NT2/D1 (cell line): ENCODE results near the gene USP21.

Source experiments
- DNase-seq: peaks from one replicate; pipeline ENCODE4 v3.0.0-alpha.2; 2011; ENCODE audit warnings: low read depth, low spot score
- H3K27me3 ChIP-seq: 2 replicates; pipeline ENCODE4 v1.6.0; 2011; ENCODE audit warnings: mild to moderate bottlenecking; ENCODE audit not compliant: insufficient read length, insufficient read depth
- H3K36me3 ChIP-seq: 2 replicates; pipeline ENCODE4 v1.6.1; 2011; ENCODE audit warnings: mild to moderate bottlenecking, low read length, mixed read lengths; ENCODE audit not compliant: insufficient read depth, insufficient read length
- H3K4me1 ChIP-seq: 2 replicates; pipeline ENCODE4 v1.5.1; 2011; ENCODE audit not compliant: insufficient read depth, insufficient read length
- H3K4me3 ChIP-seq: 2 replicates; pipeline ENCODE4 v1.5.1; 2011; ENCODE audit warnings: low read depth; ENCODE audit not compliant: insufficient read length
- H3K9ac ChIP-seq: 2 replicates; pipeline ENCODE4 v1.6.0; 2011; ENCODE audit warnings: low read depth; ENCODE audit not compliant: insufficient read length
- H3K9me3 ChIP-seq: 2 replicates; pipeline ENCODE4 v1.5.1; 2011; ENCODE audit warnings: mild to moderate bottlenecking, low read length; ENCODE audit not compliant: insufficient read depth
- SUZ12 ChIP-seq: IDR thresholded peaks from 2 replicates; pipeline ENCODE4 v1.6.1; 2011; ENCODE audit not compliant: insufficient read length, insufficient read depth; ENCODE audit errors: extremely low read depth
- YY1 ChIP-seq: IDR thresholded peaks from 2 replicates; pipeline ENCODE4 v1.6.1; 2011; ENCODE audit not compliant: insufficient read length, insufficient read depth
- ZNF274 ChIP-seq: IDR thresholded peaks from 2 replicates; pipeline ENCODE4 v1.6.1; 2011; ENCODE audit warnings: mild to moderate bottlenecking, low read depth, low read length

The USP21 gene

DNA sequence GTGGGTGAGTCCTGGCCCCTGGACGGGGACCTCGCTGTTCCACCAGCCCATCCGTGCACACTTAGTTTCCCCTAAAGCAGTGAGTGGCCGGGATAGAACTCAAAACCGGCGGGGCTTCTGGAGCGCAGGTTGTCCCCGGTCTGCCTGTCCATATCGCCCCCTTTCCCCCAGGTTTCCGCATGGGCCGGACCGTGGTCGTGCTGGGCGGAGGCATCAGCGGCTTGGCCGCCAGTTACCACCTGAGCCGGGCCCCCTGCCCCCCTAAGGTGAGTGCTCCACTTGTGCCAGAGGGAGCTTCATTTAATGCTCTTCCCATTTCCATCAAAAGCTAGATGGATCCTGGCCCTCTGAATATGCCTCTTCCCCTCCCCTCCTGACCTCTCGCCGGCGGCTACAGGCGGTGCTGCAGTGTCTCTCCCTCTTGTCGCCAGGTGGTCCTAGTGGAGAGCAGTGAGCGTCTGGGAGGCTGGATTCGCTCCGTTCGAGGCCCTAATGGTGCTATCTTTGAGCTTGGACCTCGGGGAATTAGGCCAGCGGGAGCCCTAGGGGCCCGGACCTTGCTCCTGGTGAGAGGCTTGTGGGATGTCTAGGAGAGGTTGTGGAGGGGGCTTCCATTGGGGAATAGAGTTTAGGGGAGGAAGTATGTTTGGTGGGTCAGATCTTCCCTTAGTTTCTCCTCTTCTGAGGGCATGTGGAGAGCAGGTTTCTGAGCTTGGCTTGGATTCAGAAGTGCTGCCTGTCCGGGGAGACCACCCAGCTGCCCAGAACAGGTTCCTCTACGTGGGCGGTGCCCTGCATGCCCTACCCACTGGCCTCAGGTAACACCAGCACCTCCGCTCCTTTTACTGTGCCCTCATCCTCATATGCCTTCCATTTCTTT lies 7.6 kb downstream of the USP21 start:
- no peaks in the 10 kb centered on the region for H3K27me3 ChIP-seq
- H3K9ac ChIP-seq, result peak overlapping the region; percentile 86
- no peak for TF ChIP-seq ZNF274
- TF ChIP-seq SUZ12, result no peak
- TF ChIP-seq YY1, result no peak
- H3K9me3 ChIP-seq, result no peaks in the 10 kb centered on the region
- H3K4me1 ChIP-seq, result peaks cover 5% of the 10 kb centered on the region
- DNase-seq, result no peak
- peak overlapping the region; percentile 97 for H3K4me3 ChIP-seq
- peaks cover 73% of the 10 kb centered on the region for H3K36me3 ChIP-seq

DNA sequence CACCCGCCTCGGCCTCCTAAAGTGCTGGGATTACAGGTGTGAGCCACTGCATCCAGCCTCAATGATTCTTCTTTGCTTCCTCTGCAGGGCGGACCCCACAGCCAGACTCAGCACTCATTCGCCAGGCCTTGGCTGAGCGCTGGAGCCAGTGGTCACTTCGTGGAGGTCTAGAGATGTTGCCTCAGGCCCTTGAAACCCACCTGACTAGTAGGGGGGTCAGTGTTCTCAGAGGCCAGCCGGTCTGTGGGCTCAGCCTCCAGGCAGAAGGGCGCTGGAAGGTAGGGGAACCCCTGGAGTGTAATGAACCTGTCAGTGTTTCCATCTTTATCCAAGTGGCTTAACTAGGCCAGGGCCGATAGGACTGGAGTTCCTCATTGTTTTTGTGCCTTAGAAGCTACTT lies 9.6 kb downstream of the USP21 start:
- DNase-seq, result no peak
- Histone ChIP-seq H3K9me3 (no peaks in the 10 kb centered on the region), H3K9ac (no peak overlapping the region), H3K4me1 (peaks cover 5% of the 10 kb centered on the region), H3K4me3 (no peak overlapping the region), H3K27me3 (no peaks in the 10 kb centered on the region), H3K36me3 (peaks cover 73% of the 10 kb centered on the region)
- TF ChIP-seq ZNF274 (no peak), SUZ12 (no peak), YY1 (no peak)

DNA sequence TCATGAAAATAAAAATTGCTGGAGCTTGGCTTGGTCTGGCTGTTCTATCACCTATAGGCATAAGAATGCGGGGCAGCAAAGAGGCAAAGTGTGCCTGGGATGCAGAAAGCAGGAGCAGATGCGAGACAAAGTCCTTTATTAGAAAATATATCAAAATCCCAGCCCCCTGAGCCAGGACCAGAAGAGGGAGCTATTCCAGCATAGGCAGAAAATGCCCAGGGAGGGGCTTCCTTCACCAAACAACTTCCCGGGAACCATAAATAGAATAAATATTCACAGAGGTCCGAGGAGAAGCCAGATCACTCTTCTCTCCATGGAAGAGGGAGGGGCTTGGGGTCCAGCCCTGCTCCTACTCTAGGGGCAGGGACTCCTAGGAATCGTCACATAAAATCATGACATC lies 11.9 kb downstream of the USP21 start:
- Histone ChIP-seq H3K36me3 (peaks cover 79% of the 10 kb centered on the region), H3K4me1 (peaks cover 4% of the 10 kb centered on the region), H3K4me3 (no peak overlapping the region), H3K27me3 (no peaks in the 10 kb centered on the region), H3K9ac (no peak overlapping the region), H3K9me3 (no peaks in the 10 kb centered on the region)
- no peak for DNase-seq
- TF ChIP-seq SUZ12 (no peak), ZNF274 (no peak), YY1 (no peak)

DNA sequence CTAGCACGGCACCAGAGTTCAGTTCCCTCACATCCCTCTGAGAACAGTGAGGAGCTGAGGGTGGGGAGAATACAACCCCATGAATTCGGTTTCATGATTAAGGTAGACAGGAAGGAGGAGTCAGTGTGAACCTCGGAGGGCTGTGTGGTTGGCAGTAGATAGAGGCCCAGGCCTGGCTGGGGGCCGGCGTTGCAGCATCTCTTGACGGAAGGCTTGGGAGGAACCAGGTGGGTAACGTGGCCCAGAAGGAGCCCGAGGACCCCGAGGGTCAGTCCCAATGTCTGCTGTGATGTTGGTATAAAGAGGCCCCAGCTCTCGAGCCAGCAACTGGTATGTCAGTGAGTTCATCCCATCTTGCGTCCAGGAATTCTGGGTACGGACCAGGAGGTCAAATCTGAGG lies 12.4 kb downstream of the USP21 start:
- H3K4me1 ChIP-seq, result peaks cover 8% of the 10 kb centered on the region
- no peak overlapping the region for H3K9ac ChIP-seq
- no peak overlapping the region for H3K4me3 ChIP-seq
- TF ChIP-seq YY1 (no peak), SUZ12 (no peak), ZNF274 (no peak)
- H3K9me3 ChIP-seq, result no peaks in the 10 kb centered on the region
- H3K27me3 ChIP-seq, result no peaks in the 10 kb centered on the region
- no peak for DNase-seq
- H3K36me3 ChIP-seq, result peaks cover 82% of the 10 kb centered on the region

DNA sequence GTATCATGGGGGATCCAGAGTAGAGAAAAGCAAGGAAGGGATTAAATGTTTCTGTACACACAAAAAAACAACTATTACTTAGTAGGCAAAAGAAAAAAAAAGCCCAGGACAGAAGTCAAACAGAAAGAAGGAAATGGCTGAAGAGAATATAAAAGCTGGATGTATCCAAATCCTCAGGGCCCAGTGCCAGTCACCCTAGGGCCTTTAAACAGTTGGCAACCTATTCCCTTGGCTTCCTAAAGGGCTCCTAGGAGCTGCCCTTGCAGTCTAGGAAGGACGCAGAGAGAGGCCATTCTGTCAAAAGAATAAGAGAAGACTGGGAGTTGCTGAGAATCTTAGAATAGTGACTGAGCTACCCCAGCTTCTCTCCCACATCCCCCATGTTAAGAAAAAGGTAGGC lies 13.0 kb downstream of the USP21 start:
- Histone ChIP-seq H3K9ac (no peak overlapping the region), H3K36me3 (peaks cover 82% of the 10 kb centered on the region), H3K4me3 (no peak overlapping the region), H3K9me3 (no peaks in the 10 kb centered on the region), H3K27me3 (no peaks in the 10 kb centered on the region), H3K4me1 (peaks cover 8% of the 10 kb centered on the region)
- TF ChIP-seq YY1, result no peak
- TF ChIP-seq SUZ12, result no peak
- no peak for TF ChIP-seq ZNF274
- no peak for DNase-seq

DNA sequence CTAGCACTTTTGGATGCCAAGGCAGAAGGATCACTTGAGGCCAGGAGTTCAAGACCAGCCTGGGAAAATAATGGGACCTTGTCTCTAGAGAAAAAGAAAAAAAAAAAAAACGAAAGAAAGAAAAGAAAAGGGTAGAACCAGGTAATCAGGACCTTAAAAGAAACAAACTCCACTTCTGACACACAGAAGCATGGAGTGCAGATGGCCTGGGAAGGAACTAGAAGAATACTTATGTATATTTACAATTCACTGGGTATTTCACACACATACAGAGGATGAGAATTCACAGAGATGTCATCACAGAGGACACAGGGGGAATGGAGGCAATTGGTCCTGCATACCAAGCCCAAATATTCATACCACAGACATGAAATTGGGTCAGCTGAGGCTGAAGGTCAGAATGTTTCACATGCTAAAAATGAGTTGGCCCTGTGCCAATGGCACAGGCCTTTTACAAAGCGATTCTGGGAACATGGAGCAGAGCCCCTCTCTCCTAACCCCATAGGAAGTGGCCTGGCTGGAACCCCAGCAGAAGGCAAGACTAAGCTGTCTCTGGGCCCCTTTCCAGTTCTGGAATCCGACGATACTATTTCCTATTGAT lies 13.6 kb downstream of the USP21 start:
- Histone ChIP-seq H3K9me3 (no peaks in the 10 kb centered on the region), H3K4me3 (no peak overlapping the region), H3K4me1 (peaks cover 8% of the 10 kb centered on the region), H3K36me3 (peaks cover 80% of the 10 kb centered on the region), H3K27me3 (no peaks in the 10 kb centered on the region), H3K9ac (no peak overlapping the region)
- TF ChIP-seq ZNF274, result no peak
- TF ChIP-seq SUZ12, result no peak
- no peak for TF ChIP-seq YY1
- DNase-seq, result no peak

DNA sequence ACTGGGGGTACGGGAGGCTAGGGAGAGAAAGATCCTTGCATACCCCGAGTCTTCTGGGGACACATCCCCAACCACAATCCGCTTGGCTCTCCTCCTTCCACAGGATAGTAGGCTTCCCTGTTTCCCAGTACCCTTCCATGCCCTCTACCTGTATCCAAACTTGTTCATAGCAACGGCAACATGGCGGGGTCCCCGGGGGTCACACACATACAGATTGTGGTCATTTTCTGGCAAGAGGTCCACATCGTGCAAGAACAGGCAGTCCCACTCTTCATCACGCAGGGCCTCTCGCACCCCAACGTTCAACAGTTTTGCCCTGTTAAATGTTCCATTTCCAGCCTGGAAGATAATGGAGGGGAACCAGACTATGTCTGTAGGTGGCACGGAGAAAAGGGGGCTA lies 14.4 kb downstream of the USP21 start:
- TF ChIP-seq YY1 (no peak), SUZ12 (no peak), ZNF274 (no peak)
- Histone ChIP-seq H3K27me3 (no peaks in the 10 kb centered on the region), H3K9ac (no peak overlapping the region), H3K9me3 (no peaks in the 10 kb centered on the region), H3K4me1 (peaks cover 8% of the 10 kb centered on the region), H3K4me3 (no peak overlapping the region), H3K36me3 (peaks cover 73% of the 10 kb centered on the region)
- no peak for DNase-seq
